Activated naive CD4-positive, alpha-beta T cell treated with anti-CD3 and anti-CD28 coated beads, Interleukin-2, amount 10 ng/mL, durations not matched to agents 7 days and 5 days (primary cell): ENCODE measurements around the gene BMPER.

Source experiments
- CTCF ChIA-PET: fragments of 350-600 bp; sonication (Branson Sonifier 250); formaldehyde crosslinking; loops from one replicate; lab custom pipeline; 2021; ENCODE audit warnings: antibody characterized with exemption; lab: Charles Lee
- DNase-seq: peaks from one replicate; pipeline ENCODE4 v3.0.0-alpha.2; 2020
- H3K27ac Mint-ChIP-seq: one replicate; pipeline ENCODE4 v1.8.0; 2021; ENCODE audit warnings: mild to moderate bottlenecking, moderate library complexity, mixed read lengths
- H3K27me3 Mint-ChIP-seq: one replicate; pipeline ENCODE4 v1.8.0; 2021; ENCODE audit warnings: mild to moderate bottlenecking, mixed read lengths
- H3K36me3 Mint-ChIP-seq: one replicate; pipeline ENCODE4 v1.8.0; 2021; ENCODE audit warnings: mixed read lengths
- H3K4me1 Mint-ChIP-seq: one replicate; pipeline ENCODE4 v1.8.0; 2021; ENCODE audit warnings: mixed read lengths
- H3K4me3 Mint-ChIP-seq: one replicate; pipeline ENCODE4 v1.8.0; 2021; ENCODE audit warnings: mild to moderate bottlenecking, moderate library complexity, mixed read lengths
- H3K9me3 Mint-ChIP-seq: one replicate; pipeline ENCODE4 v1.8.0; 2021; ENCODE audit warnings: mixed read lengths

BMPER gene

DNA sequence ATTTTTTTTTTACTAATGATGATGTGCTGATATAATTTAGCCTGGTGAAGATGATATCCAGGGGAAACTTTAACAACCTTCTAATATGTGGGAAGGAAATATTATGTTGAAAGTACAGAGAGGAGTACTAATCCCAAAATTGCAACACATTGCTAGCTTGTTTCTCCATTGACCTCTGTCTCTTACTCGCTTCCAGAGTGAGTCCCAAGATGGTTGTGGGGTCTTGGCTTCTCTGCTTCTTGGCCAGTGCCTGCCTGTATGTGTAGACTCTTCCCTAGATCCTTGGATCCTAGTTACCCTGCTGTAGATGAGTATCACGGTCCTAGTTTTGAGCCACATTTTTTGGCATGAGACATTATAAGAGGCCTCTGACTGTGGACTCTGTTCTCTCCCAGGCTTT is 17.5 kb downstream of the BMPER start:
- no peaks in the 10 kb centered on the region for H3K27me3 Mint-ChIP-seq
- no peak overlapping the region for H3K4me3 Mint-ChIP-seq
- no peak for DNase-seq
- H3K36me3 Mint-ChIP-seq, result no peaks in the 10 kb centered on the region
- no peaks in the 10 kb centered on the region for H3K9me3 Mint-ChIP-seq
- no peak overlapping the region for H3K27ac Mint-ChIP-seq
- H3K4me1 Mint-ChIP-seq, result no peaks in the 10 kb centered on the region
- CTCF ChIA-PET, result interaction anchor here (1.8 kb wide), 1 partner anchor 10 kb away, joined by 6 read pairs; no protein-coding TSS in a partner anchor

DNA sequence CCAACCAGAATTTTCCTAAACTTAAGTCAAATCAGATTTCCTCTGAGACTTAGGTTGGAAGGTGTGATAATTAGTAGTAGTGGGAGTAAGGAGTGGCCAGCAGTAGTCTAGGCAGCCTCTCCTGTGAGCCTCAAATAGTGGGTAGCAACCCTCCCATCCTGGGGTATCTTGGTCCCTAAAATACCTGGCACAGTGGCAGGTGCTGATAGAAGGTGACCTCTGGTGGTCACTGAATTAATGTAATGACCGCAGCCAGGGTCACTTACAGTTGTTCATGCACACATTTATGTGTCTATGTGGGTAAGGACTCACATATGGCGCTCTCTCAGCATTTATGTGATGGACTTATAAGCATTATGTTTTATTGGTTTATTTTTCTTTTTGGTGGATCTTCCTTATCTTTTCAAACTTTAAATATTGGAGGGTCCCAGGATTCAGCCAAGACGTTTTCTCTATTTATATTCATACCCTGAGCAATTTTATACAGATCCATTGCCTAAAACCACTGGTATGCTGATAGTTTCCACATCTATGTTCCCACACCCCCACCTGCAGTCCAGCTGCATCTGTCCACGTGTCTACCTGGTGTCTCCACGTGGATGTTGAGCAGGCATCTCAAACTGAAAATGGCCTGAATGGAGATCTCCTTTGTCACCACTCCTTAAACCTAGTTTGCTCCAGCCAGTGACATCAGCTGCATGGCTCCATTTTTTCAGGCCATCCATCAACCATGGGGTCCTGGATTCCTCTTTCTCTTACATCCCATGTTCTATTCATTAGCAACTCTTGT is 18.3 kb downstream of the BMPER start:
- Mint-ChIP-seq H3K4me3 (no peak overlapping the region), H3K27me3 (no peaks in the 10 kb centered on the region), H3K36me3 (no peaks in the 10 kb centered on the region), H3K4me1 (no peaks in the 10 kb centered on the region), H3K9me3 (no peaks in the 10 kb centered on the region), H3K27ac (no peak overlapping the region)
- CTCF ChIA-PET, result interaction anchor here (1.0 kb wide), 1 partner anchor 9 kb away, joined by 4 read pairs; no protein-coding TSS in a partner anchor
- DNase-seq, result no peak

DNA sequence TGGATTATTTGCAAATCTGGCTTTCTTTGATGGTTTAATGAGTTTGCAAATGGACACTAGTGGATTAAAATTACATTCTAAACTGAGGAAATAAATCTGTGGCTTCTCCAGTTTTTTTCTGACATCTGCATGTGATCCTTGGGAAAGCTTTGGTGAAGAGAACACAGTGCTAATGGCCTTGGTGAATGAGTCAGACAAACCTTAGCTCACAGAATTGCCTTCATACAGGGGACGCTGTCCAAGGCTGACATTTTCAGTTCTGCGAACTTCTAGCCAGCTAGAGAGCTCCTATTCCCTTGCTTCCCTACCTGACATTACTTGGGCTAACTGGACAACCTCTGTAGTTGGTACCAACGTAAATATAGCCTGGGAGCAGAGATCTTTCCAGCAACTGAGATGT is 21.2 kb downstream of the BMPER start:
- no peak overlapping the region for H3K27ac Mint-ChIP-seq
- CTCF ChIA-PET, result no interaction called here
- DNase-seq, result no peak

DNA sequence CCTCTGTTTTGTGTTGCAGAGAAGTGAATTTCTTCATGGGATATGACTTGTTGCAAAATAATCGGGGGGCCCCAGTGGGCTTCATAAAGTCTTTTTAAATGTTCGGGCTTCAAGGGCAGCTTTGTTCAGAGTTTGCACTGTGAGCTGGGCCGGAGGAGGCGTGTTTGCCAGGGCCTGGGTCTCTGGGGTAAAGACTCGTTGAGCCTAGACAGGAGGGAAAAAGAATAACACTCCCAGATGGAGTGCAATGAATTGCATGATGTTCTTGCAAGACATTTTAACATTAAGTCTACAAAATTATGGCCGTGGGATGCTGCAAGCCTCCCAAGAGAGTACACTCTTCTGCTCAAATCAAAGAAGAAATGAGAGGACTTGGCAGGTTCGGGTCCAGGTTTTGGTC is 23.6 kb downstream of the BMPER start:
- Mint-ChIP-seq H3K27ac (no peak overlapping the region), H3K9me3 (no peaks in the 10 kb centered on the region), H3K4me1 (no peaks in the 10 kb centered on the region), H3K4me3 (no peak overlapping the region), H3K27me3 (peaks cover 20% of the 10 kb centered on the region), H3K36me3 (no peaks in the 10 kb centered on the region)
- no peak for DNase-seq
- CTCF ChIA-PET, result no interaction called here

More for the DNA sequence above, 21.2 kb downstream of the BMPER start:
- no peak overlapping the region for H3K4me3 Mint-ChIP-seq
- H3K4me1 Mint-ChIP-seq, result no peaks in the 10 kb centered on the region
- H3K27me3 Mint-ChIP-seq, result no peaks in the 10 kb centered on the region
- no peaks in the 10 kb centered on the region for H3K36me3 Mint-ChIP-seq
- no peaks in the 10 kb centered on the region for H3K9me3 Mint-ChIP-seq

DNA sequence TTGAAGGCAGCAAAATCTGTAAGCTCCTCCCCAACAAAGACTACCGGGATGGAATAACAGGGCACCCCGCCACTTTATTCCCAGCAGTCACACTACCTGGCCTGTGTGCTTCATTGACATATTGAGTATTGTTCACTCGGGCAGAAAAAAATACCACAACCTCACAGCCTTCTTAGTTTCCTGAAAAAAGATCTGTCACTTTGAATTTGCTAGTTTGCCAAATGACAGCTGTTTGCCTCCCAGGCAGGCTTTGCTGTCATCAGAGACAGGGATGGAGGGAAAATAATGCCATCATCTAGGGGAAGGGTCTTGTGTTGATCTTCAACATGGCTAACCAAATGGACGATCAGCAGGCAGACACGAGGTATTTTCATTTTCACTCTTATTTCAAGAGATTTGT is 26.9 kb downstream of the BMPER start:
- H3K27ac Mint-ChIP-seq, result no peak overlapping the region
- CTCF ChIA-PET, result interaction anchor here (0.8 to 2.6 kb wide), 7 partner anchors 8 to 749 kb away, joined by 3 to 16 read pairs (median 5); no protein-coding TSS in a partner anchor
- H3K27me3 Mint-ChIP-seq, result peaks cover 22% of the 10 kb centered on the region
- H3K4me3 Mint-ChIP-seq, result no peak overlapping the region
- DNase-seq, result no peak
- H3K36me3 Mint-ChIP-seq, result no peaks in the 10 kb centered on the region
- no peaks in the 10 kb centered on the region for H3K4me1 Mint-ChIP-seq
- no peaks in the 10 kb centered on the region for H3K9me3 Mint-ChIP-seq

DNA sequence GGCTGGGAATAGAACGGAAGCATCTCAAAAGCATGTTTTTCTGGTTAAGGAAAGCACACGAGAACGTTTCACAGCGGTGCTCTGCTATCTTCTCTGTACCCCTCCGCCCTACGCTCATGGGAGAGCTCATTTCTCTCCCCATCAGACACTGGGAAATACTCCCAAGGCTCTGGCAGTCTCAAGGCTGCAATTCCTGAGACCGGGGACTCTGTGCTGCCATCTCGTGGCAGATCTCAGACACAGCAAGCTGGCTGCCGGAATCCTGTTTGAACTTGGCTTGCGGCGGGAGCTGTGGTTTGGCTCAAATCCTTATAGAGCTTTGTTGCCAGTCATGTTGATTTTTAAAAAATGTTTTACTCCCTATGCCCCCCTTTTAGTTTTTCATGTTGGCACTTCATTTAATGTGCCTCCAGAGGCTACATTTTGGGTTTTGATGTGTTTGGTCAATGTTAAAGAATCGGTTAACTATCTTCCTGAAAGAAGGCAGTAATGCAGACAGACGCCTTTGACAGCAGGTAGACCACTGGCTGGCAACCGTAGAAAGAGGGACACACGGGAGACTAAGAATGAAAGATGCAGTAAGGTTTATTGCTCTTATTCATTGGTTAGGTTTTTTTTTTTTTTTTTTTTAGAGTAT is 27.6 kb downstream of the BMPER start:
- no peaks in the 10 kb centered on the region for H3K9me3 Mint-ChIP-seq
- no peaks in the 10 kb centered on the region for H3K36me3 Mint-ChIP-seq

DNA sequence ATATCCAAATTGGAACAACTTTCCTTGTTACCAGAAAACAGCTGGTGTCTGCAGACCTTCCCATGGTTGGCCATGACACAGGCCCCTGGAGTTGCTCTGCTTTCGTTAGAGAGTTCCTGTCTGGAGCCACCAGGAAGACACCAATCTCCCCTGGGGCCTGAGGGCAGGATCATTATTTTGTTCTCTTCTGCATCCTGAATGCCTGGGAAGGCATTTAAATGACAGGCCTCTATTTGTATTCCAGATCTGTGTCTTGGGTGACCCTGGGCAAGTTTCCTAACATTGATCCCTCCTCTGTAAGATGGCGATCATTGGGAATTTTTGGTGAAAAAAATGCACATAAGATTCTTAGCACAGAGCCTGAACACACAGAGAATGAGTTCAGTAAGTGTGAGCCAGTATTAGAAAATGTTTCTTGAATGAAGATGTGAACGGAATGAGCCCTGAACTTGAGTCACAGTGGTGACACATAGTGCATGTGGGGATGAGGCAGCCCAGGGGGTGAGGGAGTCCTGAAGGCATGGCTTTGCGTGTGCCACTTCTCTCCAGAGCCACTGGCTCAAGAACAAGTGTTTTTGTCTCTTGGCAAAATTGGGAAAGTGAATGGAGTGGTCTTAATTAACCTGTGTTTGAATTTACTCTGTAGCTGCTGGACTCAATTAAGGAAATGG is 28.4 kb downstream of the BMPER start:
- Mint-ChIP-seq H3K4me3 (no peak overlapping the region), H3K27ac (no peak overlapping the region), H3K36me3 (no peaks in the 10 kb centered on the region), H3K4me1 (no peaks in the 10 kb centered on the region), H3K9me3 (no peaks in the 10 kb centered on the region), H3K27me3 (peaks cover 22% of the 10 kb centered on the region)
- no peak for DNase-seq
- CTCF ChIA-PET, result interaction anchor here (0.6 to 2.6 kb wide), 12 partner anchors 12 to 748 kb away, joined by 3 to 16 read pairs (median 3); no protein-coding TSS in a partner anchor

More for the DNA sequence above, 27.6 kb downstream of the BMPER start:
- CTCF ChIA-PET, result interaction anchor here (0.6 to 2.6 kb wide), 15 partner anchors 9 to 1043 kb away, joined by 3 to 16 read pairs (median 4); no protein-coding TSS in a partner anchor
- peak; percentile 73 for DNase-seq
- no peaks in the 10 kb centered on the region for H3K4me1 Mint-ChIP-seq
- H3K4me3 Mint-ChIP-seq, result no peak overlapping the region
- H3K27me3 Mint-ChIP-seq, result peaks cover 22% of the 10 kb centered on the region
- H3K27ac Mint-ChIP-seq, result no peak overlapping the region

DNA sequence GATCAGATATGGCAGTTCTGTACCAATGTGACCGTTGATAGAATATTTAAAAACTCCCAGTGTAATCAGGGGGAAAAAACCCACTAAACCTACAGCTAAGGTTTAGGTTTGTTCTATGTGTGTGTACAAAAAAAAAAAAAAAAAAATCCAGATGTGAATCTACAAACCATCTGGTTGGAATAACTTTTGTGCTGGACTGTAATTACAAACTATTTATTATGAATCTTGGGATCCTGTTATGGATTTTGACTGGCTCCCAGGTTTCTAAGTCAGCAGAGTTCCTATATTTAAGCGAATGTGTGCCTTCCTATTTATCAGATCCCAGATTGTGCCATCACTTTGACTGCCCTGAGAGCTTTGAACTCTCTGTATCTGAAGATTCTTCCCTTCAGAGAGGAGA is 29.1 kb downstream of the BMPER start:
- no peaks in the 10 kb centered on the region for H3K9me3 Mint-ChIP-seq
- H3K4me3 Mint-ChIP-seq, result no peak overlapping the region
- H3K27ac Mint-ChIP-seq, result no peak overlapping the region
- no peak for DNase-seq
- H3K4me1 Mint-ChIP-seq, result no peaks in the 10 kb centered on the region
- CTCF ChIA-PET, result interaction anchor here (0.6 to 1.6 kb wide), 3 partner anchors 56 to 749 kb away, joined by 3 to 4 read pairs (median 3); no protein-coding TSS in a partner anchor
- H3K27me3 Mint-ChIP-seq, result peaks cover 22% of the 10 kb centered on the region
- no peaks in the 10 kb centered on the region for H3K36me3 Mint-ChIP-seq

DNA sequence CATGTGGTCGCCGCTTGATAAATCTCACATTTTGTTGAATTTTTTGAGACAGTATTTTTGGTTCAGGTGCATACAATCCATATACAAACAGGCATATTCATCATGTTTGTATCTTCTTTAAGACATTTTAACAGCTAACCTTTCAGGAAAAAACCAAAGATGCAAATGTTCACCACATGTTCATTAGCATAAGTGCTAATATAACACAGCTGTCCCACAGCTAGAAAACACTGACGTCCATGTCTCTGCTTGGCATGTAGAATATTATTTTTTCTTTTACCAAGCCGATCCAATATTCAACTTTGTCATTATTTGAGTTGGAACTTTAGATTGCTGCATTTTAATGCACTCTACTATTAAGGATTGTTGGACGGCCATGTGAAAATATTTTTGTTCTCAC is 31.2 kb downstream of the BMPER start:
- peaks cover 22% of the 10 kb centered on the region for H3K27me3 Mint-ChIP-seq
- H3K27ac Mint-ChIP-seq, result no peak overlapping the region
- no peaks in the 10 kb centered on the region for H3K9me3 Mint-ChIP-seq
- no peaks in the 10 kb centered on the region for H3K36me3 Mint-ChIP-seq
- CTCF ChIA-PET, result no interaction called here
- DNase-seq, result no peak
- H3K4me1 Mint-ChIP-seq, result no peaks in the 10 kb centered on the region
- H3K4me3 Mint-ChIP-seq, result no peak overlapping the region

DNA sequence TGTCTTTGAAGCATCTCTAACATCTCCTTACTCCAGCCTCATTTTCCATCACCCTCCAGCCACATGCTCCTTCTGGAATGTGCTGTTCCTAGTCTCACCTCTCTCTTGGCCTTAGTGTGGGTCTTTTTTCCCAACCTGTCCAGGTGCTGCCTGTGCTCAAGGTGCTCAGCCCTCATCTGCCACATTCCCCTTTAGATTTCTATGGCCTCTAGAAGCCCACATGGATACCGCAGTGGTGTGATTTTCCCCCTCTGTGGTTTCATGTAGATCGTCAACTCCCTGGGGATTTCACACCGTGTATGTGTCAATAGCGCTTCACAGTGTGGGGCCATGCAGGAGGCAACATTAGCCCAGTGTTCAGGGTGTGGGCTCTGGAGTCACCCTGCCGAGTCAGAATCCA is 32.5 kb downstream of the BMPER start:
- Mint-ChIP-seq H3K27ac (no peak overlapping the region), H3K4me3 (no peak overlapping the region), H3K9me3 (no peaks in the 10 kb centered on the region), H3K36me3 (no peaks in the 10 kb centered on the region), H3K4me1 (no peaks in the 10 kb centered on the region), H3K27me3 (peaks cover 13% of the 10 kb centered on the region)
- CTCF ChIA-PET, result no interaction called here
- DNase-seq, result no peak

DNA sequence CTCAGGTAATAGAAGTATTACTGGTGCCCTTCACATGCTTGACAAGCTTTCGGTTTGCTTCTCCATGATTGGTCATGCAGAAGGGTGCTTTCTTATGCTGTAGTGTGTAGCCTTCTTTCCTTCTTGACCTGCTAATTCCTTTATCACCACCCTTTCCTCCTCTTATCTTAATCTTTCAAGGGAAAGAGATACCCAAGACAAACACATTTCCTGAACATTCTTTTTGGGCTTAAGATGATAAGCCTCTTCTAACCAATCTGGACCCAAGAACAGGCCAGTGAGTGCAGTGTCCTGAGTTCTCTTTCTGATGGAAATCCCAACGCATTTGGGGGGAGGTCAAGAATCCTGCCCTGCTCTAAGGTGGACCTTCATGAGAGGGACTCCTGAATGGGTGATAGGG is 33.8 kb downstream of the BMPER start:
- Mint-ChIP-seq H3K36me3 (no peaks in the 10 kb centered on the region), H3K4me1 (no peaks in the 10 kb centered on the region), H3K9me3 (no peaks in the 10 kb centered on the region), H3K4me3 (no peak overlapping the region), H3K27ac (no peak overlapping the region), H3K27me3 (peaks cover under 1% of the 10 kb centered on the region)
- no peak for DNase-seq
- CTCF ChIA-PET, result no interaction called here

DNA sequence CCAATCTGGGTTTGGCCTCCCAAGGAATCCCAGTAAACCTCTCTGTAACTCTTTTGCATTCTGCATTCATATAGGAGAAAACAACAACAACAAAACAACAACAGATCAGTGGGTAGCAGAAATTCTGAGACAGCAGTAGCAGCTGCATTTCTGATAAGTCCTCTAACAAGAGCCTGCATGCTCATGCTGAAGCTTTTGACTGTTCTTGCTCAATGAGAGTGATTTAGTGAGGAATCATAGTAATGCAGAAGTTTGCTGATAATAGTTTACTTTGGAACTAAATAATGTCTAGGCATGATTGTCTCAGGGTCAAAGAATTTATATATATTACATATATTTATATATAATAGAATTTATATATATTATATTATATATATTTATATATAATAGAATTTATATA is 35.2 kb downstream of the BMPER start:
- CTCF ChIA-PET, result no interaction called here
- no peak overlapping the region for H3K27ac Mint-ChIP-seq
- H3K27me3 Mint-ChIP-seq, result no peaks in the 10 kb centered on the region
- no peaks in the 10 kb centered on the region for H3K36me3 Mint-ChIP-seq
- H3K9me3 Mint-ChIP-seq, result no peaks in the 10 kb centered on the region
- no peaks in the 10 kb centered on the region for H3K4me1 Mint-ChIP-seq
- H3K4me3 Mint-ChIP-seq, result no peak overlapping the region
- no peak for DNase-seq

DNA sequence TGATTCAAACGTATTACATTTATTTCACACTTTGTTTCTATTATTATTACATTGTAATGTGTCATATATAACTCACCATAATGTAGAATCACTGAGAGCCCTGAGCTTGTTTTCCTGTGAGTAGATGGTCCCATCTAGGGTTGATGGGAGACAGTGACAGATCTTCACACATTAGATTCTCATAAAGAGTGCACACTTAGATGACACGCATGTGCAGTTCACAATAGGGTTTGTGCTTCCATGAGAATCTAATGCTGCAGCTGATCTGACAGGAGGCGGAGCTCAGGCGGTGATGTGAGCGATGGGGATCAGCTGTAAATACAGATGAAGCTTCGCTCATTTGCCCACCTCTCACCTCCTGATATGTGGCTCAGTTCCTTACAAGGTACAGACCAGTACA is 36.1 kb downstream of the BMPER start:
- DNase-seq, result no peak
- H3K36me3 Mint-ChIP-seq, result no peaks in the 10 kb centered on the region
- CTCF ChIA-PET, result interaction anchor here (1.0 to 1.6 kb wide), 2 partner anchors 9 to 10 kb away, joined by 3 to 4 read pairs; no protein-coding TSS in a partner anchor
- H3K4me3 Mint-ChIP-seq, result no peak overlapping the region
- no peaks in the 10 kb centered on the region for H3K4me1 Mint-ChIP-seq
- no peaks in the 10 kb centered on the region for H3K9me3 Mint-ChIP-seq
- no peak overlapping the region for H3K27ac Mint-ChIP-seq
- H3K27me3 Mint-ChIP-seq, result no peaks in the 10 kb centered on the region

DNA sequence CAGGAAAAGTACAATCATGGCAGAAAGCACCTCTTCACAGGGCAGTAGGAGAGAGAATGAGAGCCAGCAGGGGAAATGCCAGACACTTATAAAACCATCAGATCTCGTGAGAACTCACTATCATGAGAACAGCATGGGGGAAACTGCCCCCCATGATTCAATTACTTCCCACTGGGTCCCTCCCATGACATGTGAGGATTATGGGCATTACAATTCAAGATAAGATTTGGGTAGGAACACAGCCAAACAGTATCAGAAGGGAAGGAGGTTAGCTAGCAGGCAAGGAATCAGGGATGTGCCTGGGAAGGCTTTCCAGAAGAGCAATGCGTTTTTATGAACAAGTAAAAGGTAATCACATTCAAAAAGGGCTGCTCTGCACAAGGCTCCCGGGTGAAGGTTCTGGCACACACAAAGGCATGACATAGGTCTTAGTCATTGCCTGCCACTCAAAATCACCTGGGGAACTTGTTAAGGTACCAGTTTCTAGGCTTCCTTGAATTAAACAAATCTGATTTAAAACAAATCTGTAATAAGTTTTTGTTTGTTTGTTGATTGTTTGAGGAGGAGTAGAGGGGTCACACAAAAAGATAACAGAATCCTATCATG is 40.9 kb downstream of the BMPER start:
- no peak for DNase-seq
- no peak overlapping the region for H3K4me3 Mint-ChIP-seq
- CTCF ChIA-PET, result no interaction called here
- H3K27me3 Mint-ChIP-seq, result no peaks in the 10 kb centered on the region
- H3K9me3 Mint-ChIP-seq, result no peaks in the 10 kb centered on the region
- H3K27ac Mint-ChIP-seq, result no peak overlapping the region
- no peaks in the 10 kb centered on the region for H3K36me3 Mint-ChIP-seq
- no peaks in the 10 kb centered on the region for H3K4me1 Mint-ChIP-seq
